ENCODE measurements around the gene TSSK2. TPM values are rescaled to one million over a fixed set of nuclear protein-coding genes. Genes with fewer than 3 reads are reported as not detected.

TSSK2 gene
- total RNA-seq, 4 donors from 2014 or later: 0.19 to 0.33 (median 0.25) TPM; not detected in 1

DNA sequence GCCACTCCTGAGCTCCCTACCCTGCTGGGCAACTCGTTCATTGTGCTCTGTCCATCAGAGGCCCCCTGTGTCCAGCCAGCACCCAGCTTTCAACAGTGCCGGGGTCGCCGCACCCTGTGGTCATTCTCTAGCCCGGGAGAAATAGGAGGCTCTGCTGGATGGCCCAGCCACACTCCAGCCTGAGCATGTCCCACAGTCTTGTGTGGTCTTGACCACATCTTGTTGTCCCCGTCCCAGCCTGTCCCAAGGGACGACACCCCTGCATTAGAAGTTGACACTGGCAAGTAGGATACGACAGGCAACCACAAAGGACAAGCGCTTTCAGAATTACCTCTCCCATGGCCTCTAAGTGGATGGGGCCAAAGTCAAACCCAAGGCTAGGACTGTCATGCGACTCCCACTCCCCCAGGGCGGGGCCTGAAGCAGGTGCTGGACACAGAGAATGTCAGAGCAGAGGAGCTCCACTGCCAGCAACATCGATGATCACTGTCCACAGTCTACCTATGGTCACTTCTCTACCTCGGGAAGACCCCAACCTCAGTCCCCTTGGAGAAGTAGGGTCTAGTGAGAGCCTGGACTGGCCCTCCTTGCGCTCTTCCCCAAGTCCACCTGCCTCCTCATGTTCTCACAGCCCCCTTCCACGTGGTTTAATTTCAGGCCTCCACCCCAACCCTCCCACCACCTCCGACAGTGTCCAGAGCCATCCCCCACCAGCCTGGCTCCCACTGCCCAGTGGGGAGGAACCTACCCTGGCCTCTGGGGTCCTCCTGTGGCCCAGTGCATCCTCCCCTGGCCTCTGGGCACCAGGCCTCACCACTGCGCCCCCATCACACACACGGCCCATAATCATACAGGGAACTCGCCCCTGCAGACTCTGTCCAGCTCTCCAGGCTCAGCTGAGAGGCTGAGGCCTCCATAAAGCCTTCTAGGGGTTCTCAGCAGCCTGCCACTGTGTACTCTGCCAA, 4.5 kb upstream of the TSSK2 start:
- no peak for ATAC-seq

DNA sequence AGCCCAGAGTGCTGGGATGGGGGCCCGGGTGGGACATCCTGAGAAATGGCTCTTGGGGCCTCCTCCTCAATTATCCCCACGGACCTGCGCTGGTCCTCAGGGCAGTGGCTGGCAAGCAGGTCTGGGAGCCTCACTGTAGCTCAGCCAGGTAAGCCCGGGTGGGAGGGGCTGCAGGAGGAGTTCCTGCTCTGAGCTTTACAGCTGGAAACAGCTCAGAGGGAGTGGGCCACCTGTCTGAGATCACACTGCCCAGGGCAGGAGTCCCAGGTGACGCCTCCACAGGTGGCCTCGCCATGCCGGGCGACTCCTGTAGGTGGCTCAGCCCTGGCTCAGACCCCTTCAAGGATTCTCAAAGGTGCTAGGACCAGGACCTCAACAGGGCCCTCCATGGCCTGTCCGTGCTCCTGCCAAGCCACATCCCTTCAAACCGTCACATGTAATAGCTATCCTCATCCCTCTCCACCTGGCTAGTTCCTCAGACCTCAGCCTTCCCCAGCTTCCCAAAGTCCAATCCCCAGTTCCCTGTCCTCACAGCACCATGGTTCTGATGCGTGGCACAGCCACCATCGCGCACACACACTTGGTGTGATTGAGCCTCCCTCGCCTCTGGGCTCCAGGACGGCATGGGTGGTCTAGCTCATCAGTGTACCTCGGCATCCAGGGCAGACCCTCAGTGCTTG, 3.6 kb upstream of the TSSK2 start:
- Histone ChIP-seq H3K36me3 (no peaks in the 10 kb centered on the region), H3K4me3 (no peak overlapping the region), H3K27me3 (no peaks in the 10 kb centered on the region), H3K9me3 (no peaks in the 10 kb centered on the region), H3K4me1 (peaks cover 5 to 6% of the 10 kb centered on the region in 2 donors), H3K27ac (no peak overlapping the region)
- TF ChIP-seq, protein P1, sequence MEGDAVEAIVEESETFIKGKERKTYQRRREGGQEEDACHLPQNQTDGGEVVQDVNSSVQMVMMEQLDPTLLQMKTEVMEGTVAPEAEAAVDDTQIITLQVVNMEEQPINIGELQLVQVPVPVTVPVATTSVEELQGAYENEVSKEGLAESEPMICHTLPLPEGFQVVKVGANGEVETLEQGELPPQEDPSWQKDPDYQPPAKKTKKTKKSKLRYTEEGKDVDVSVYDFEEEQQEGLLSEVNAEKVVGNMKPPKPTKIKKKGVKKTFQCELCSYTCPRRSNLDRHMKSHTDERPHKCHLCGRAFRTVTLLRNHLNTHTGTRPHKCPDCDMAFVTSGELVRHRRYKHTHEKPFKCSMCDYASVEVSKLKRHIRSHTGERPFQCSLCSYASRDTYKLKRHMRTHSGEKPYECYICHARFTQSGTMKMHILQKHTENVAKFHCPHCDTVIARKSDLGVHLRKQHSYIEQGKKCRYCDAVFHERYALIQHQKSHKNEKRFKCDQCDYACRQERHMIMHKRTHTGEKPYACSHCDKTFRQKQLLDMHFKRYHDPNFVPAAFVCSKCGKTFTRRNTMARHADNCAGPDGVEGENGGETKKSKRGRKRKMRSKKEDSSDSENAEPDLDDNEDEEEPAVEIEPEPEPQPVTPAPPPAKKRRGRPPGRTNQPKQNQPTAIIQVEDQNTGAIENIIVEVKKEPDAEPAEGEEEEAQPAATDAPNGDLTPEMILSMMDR (IDR thresholded peaks at IDR 0.05 in 4 of 5, conservative IDR thresholded peaks at IDR 0.05 in 1 of 5): no peak
- no peak for TF ChIP-seq POLR2A (IDR thresholded peaks at IDR 0.05)
- ATAC-seq (no peak), DNase-seq (no peak)
- in situ Hi-C loops (cut with MboI; ENCODE audit: low sequenced_read_pairs in 4 of 4): loop anchor here in 1 of 4 donors (25.0 kb wide), 1 partner anchor 510 kb away; no protein-coding TSS in a partner anchor
- intact Hi-C loops (cut with DNase I; ENCODE audit: low total_unique reads): no loop called here

More for the DNA sequence above, 4.5 kb upstream of the TSSK2 start:
- H3K9me3 ChIP-seq: no peaks in the 10 kb centered on the region
- no peaks in the 10 kb centered on the region for H3K36me3 ChIP-seq
- H3K27me3 ChIP-seq: no peaks in the 10 kb centered on the region
- no peak overlapping the region for H3K27ac ChIP-seq
- in situ Hi-C loops (cut with MboI; ENCODE audit: low sequenced_read_pairs in 4 of 4) (loop anchor here in 1 of 4 donors (25.0 kb wide), 1 partner anchor 511 kb away; no protein-coding TSS in a partner anchor), intact Hi-C loops (cut with DNase I; ENCODE audit: low total_unique reads) (no loop called here)
- H3K4me3 ChIP-seq: no peak overlapping the region
- no peak for TF ChIP-seq POLR2A (IDR thresholded peaks at IDR 0.05)
- TF ChIP-seq, protein P1 (IDR thresholded peaks at IDR 0.05 in 4 of 5, conservative IDR thresholded peaks at IDR 0.05 in 1 of 5): no peak
- no peak for DNase-seq
- H3K4me1 ChIP-seq: peaks cover 5 to 6% of the 10 kb centered on the region in 2 donors

DNA sequence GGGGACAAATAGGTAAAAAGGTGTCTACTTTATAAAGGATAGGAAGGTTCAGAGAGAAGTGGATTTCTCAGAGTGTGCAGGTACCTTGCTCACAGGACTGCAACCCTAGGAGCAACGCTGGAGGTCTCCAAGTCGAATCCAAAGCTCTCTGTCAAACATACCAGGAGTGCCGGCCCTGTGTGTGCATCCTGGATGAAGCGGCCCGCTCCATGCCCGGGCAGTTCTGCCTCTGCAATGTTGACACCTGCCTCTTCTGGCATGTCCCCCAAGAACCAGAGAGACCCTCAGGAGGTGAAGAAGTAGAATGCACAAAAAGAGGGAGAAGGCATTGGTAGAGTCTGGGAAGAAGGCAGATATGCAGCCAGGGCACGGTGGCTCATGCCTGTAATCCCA, 3.1 kb upstream of the TSSK2 start:
- in situ Hi-C loops (cut with MboI; ENCODE audit: low sequenced_read_pairs in 4 of 4) (loop anchor here in 1 of 4 donors (25.0 kb wide), 1 partner anchor 509 kb away; no protein-coding TSS in a partner anchor), intact Hi-C loops (cut with DNase I; ENCODE audit: low total_unique reads) (no loop called here)
- Histone ChIP-seq H3K36me3 (peaks cover 0 to 2% of the 10 kb centered on the region in 2 donors), H3K27ac (no peak overlapping the region), H3K9me3 (no peaks in the 10 kb centered on the region), H3K27me3 (no peaks in the 10 kb centered on the region), H3K4me1 (peaks cover 2% of the 10 kb centered on the region in 2 donors), H3K4me3 (no peak overlapping the region)
- TF ChIP-seq POLR2A (IDR thresholded peaks at IDR 0.05): no peak
- TF ChIP-seq, protein P1 (IDR thresholded peaks at IDR 0.05 in 4 of 5, conservative IDR thresholded peaks at IDR 0.05 in 1 of 5): no peak
- DNase-seq: no peak
- ATAC-seq: no peak

DNA sequence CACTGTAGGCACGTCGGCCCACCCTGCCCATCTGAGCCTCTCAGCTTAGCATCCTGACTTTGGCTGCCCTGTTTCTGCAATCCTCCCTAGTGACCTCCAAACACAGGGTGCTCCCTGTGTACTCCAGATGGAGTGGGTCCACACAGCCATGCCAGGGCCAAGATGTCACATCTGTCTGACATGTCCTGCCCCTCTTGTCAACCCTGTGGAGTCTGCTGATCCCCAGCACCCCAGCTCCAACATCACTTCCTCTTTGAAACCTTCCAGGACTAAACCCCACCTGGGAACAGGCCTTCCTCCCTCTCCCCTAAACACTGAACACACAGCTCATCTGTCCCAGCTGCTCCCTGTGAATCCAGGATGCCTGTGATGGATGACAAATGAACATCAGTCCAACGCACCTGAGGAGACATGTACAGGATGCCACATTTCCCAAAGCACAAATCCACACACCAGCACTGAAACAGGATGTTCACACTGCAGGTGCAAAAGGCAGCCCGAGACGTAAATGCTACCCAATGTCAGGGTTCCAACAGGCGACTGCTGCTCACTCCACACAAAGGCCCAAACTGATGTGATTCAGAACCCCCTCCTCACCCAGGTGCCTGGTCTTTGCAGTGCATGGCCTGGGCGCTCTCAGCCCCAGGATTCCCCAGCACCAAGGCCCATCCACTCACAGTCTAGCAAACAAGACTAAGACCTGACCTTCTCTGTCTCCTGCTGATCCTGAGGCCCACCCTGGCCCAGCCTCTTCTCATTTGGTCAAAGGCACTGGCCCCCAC, 2.0 kb upstream of the TSSK2 start:
- ATAC-seq: no peak
- Histone ChIP-seq H3K9me3 (no peaks in the 10 kb centered on the region), H3K27me3 (no peaks in the 10 kb centered on the region), H3K27ac (no peak overlapping the region), H3K4me3 (no peak overlapping the region), H3K36me3 (peaks cover 0 to 13% of the 10 kb centered on the region in 2 donors), H3K4me1 (no peaks in the 10 kb centered on the region)
- intact Hi-C loops (cut with DNase I; ENCODE audit: low total_unique reads): no loop called here
- TF ChIP-seq, protein P1 (IDR thresholded peaks at IDR 0.05 in 4 of 5, conservative IDR thresholded peaks at IDR 0.05 in 1 of 5): no peak
- TF ChIP-seq POLR2A (IDR thresholded peaks at IDR 0.05): no peak
- in situ Hi-C loops (cut with MboI; ENCODE audit: low sequenced_read_pairs in 4 of 4): loop anchor here in 1 of 4 donors (25.0 kb wide), 1 partner anchor 508 kb away; no protein-coding TSS in a partner anchor
- no peak for DNase-seq

Measured in gastrocnemius medialis (tissue), 4 donors.